Measurements from ENCODE around the gene SPAG6.

The SPAG6 gene

GRCh38 chr10:22435650-22436049 lies 90.4 kb downstream of the SPAG6 start:
- no peak for DNase-seq (ENCODE audit: low read depth)

DNA sequence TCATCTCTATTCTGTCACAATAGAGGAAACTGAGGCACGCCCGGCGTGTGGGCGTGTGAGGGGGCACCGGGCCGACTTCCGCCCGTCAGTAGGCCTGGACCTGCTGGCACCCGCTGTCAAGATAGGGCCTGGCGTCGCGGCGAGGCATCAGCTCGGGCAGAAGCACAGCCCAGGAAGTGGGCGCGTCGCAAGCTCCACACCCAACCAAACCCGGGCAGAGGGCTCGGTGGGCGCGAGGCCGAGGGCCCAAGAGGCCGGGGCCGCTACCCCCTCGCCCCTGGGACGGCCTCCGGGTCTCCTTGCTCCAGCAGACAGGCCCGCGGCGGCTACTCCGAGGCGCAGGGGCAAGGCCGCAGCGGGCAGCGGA lies 91.2 kb downstream of the SPAG6 start:
- no peak for DNase-seq (ENCODE audit: low read depth)

DNA sequence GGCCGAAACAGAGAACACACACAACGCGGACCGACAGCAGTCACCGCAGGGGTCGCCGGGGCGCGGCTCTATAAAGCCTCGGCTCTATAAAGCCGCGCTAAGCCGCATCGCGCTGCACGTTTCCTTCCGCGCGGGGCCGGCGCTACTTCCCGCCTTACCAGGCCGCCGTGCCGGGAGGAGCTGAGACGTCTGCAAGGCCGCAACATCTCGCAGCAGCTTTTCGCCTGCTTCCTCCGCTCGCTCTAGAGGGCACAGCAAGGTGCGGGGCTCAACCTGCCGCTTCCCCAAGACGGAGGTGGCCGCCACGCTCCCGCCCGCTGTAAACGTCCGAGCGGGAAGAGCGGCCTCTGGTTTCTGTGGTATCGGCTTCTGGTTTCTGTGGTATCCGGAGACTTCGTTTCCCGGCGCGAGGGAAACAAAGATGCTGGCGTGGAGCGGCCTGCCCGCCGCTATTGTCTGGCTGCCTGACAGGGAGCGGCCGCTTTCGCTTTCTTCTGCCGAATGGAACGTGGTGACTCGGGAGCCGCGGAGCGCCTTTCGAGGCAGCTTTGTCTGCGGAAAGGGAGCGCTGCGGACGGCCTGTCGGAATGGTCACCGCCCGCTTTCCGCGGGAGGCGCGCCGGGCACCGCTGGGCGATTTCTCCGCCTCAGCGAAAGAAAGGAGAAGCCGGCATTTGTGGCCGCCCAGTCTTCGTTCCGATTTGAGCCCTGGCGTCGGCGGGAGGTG lies 91.8 kb downstream of the SPAG6 start:
- peak; percentile 76 for DNase-seq (ENCODE audit: low read depth)

- no peak for DNase-seq (ENCODE audit: low read depth)
Measured at GRCh38 chr10:22437620-22438588, 92.6 kb downstream of the SPAG6 start.

DNA sequence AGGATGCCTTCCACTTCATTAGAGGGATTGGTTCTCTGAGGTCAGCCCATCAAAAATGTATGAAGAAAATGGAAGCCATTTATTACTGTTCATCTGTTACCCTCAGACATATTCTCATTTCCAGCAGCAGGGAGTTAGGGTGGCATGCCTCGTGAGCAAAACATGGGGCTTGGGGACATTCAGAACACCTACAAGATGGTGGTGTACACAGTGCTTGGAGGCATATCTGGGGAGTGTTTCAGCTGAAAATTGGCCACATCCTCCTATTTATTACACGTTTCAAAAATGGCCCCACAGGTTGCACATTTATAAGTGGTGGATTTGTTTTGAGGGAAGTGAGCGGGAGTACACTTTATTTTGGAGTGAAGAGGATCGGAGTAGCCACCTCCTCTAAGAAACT lies 93.4 kb downstream of the SPAG6 start:
- no peak for DNase-seq (ENCODE audit: low read depth)

GRCh38 chr10:22442063-22442462 lies 96.8 kb downstream of the SPAG6 start:
- no peak for DNase-seq (ENCODE audit: low read depth)

GRCh38 chr10:22442468-22442867 lies 97.2 kb downstream of the SPAG6 start:
- no peak for DNase-seq (ENCODE audit: low read depth)

DNA sequence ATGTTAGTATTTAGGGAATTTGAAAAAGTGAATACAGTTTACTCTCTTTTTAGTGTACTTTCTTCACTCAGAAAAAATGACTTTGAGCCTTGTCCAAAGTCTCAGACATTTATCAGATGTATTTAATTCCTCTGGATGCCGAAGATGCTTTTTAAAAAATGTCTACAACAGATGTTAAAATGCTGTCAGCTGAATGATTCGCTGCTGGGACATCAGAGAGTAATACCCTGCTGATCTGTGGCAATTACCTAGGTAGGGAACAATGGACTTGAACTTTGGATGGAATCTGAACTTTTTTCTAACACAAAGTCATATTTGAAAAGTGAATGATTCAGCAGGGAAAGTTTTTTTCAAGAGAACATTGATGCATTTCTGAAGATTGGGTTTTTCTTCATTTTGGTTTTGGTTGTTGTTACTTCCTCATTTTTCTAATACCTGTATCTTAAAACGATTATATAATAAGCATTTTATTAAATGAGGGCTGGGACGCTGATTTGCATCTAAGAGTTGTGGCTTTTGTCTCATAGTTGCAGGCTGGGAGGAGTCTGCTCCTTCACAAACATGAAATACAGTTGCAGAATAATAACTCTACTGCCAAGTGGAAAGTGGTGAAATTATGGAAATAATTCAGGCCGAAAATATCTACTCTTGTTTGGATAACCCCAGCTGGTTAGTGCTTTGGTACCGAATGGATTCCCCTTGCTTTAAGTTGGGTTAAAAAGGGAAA lies 98.0 kb downstream of the SPAG6 start:
- no peak for DNase-seq (ENCODE audit: low read depth)

- DNase-seq (ENCODE audit: low read depth) = no peak
Measured at GRCh38 chr10:22444219-22444788, 99.0 kb downstream of the SPAG6 start.

DNA sequence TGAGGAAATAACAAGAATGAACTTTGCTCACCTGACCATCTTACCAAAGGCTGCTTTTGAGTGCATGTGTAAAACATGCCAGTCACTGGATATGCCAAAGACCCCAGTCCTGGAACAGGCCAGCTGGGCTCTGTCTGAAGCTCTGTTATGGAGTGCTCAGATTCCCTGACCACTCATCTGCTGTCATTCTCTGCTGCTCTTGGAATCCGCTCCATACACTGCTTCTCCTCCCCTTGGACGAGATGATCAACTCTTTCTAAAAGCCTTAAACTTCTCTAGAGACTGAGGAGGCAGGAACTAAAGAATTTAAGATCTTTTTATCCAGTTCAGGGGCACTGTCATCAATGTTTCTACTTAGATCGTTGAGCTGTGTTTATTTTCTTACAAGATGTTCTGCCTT lies 100.2 kb downstream of the SPAG6 start:
- DNase-seq (ENCODE audit: low read depth) = no peak

GRCh38 chr10:22447068-22447467 lies 101.8 kb downstream of the SPAG6 start:
- DNase-seq (ENCODE audit: low read depth) = no peak

GRCh38 chr10:22451346-22451745 lies 106.0 kb downstream of the SPAG6 start:
- DNase-seq (ENCODE audit: low read depth) = no peak

DNA sequence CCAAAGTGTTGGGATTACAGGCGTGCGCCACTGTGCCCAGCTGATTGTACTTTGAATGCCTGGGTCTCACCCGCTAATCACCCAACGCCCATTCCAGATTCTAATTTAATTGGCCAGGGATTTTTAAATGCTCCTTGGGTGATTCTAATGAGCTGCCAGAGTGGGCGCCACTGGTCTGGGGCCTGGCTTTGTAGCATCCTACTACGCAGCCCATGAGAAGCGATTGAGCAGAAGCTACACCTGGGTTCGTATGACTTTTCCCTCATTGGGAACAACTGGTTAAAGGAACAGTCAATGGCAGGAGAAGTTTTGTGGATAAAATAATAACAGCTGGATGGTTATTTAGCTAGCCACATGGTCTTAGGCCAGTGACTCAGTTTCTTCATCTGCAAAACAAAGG lies 108.0 kb downstream of the SPAG6 start:
- no peak for DNase-seq (ENCODE audit: low read depth)

DNA sequence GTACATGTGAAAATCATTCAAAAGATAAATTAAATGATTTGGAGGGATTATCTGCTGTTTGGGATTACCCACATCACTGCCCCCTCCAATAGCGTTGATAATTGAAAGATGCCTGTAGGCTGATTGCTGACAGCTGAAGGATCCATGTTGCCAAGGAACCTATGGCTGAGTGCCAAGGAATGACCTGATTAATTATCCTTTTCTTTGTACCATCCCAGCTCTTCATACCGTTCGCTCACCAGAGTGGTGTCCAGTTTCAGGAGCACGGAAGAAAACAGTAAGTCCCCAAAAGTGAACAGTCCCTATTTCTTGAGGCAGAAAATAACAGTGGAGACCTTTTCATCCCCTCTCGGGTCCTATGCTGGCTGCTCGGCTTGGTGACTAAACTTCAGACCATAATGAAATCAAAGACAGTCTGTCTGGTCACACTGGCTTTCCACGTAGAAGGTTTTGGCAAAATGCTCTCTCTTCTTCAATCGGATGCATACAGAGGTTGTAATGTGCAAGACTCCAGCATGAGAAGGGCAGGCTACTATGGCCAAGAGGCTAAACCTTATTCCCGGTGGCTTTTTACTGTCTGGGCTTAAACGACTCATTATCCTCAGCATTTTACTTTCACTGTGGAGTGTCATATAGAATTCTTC lies 108.8 kb downstream of the SPAG6 start:
- DNase-seq (ENCODE audit: low read depth) = no peak

GRCh38 chr10:22454634-22455033 lies 109.3 kb downstream of the SPAG6 start:
- DNase-seq (ENCODE audit: low read depth) = no peak

DNA sequence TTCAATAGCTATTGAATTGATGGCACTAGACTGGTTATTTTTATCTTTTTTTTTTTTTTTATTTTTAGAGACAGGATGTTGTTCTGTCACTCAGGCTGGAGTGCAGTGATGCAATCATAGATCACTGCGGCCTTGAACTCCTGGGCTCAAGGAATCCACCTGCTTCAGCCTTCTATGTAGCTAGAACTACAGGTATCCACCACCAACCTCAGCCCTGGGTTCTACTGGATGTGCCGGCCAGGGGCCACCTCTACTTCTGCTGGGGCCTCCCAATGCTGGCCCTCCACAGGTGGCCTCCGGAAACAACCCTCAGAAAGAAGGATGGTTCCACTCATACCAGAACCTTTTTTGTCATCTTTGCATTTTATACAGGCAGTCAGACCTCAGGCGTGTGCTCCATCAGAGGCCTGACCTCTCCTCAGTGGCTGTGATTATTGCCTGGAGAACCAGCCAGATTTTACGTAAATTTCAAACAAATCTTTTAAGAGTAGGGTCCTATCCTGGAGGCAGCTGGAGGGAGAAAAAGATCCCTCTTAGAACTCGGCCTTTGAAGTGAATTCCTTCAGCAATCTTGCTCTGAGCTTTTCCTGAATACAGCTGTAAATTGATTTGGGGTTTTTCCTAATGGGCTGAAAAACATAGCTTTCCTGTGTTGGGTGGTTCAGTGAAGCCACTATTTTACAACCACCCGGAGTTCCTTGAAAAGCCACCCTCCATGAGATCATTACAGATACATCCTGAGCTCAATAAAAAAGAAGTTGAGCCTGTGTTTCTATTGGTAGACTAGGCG lies 110.0 kb downstream of the SPAG6 start:
- no peak for DNase-seq (ENCODE audit: low read depth)

DNA sequence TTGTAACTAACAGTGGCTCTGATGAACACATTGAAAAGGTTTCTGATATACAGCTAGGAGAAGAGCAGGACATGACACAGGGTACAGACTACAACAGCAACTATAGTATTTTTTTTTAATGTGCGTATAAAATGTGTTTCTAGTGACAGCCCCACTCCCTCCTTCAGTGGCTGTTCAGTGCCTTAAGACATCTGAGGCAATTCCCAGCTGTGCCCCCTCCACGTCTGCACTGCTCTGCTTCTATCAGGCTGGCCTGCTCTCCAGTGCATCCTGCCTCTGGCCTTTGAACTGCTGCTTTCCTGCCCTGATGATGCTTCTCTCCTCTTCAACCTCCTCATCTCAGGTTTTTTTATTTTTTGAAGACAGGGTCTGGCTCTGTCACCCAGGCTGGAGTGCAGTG lies 111.2 kb downstream of the SPAG6 start:
- no peak for DNase-seq (ENCODE audit: low read depth)

GRCh38 chr10:22458272-22459038 lies 113.2 kb downstream of the SPAG6 start:
- no peak for DNase-seq (ENCODE audit: low read depth)

- DNase-seq (ENCODE audit: low read depth) = no peak
Measured at GRCh38 chr10:22459496-22459895, 114.2 kb downstream of the SPAG6 start.

DNA sequence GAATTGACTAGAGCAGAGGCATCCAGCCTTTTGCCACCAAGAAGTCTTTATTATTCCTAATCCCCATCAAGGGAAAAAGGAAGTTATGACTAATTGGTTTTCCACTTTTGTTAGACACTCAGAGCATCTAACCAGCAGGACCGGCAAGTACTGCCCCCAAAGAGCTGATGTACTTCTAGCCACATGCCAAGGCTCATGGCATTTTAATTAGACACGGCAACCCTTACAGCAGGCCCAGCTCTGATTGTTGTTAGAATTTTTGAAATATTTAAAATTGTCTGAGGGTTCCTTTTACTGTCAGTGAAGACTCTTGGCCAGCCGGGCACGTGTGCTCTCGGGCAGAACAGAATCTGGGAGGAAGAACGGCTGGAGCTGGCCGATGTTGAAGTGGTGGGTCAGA lies 114.8 kb downstream of the SPAG6 start:
- no peak for DNase-seq (ENCODE audit: low read depth)
